NCI-H510A (cell line): ENCODE measurements around the gene CFAP221.

Experiments used
- DNase-seq: peaks from one replicate; lab custom pipeline; 2025; lab: John Stamatoyannopoulos, UW

Gene CFAP221

GRCh38 chr2:119681203-119681867, 137.1 kb downstream of the CFAP221 start:
- no peak for DNase-seq

- DNase-seq, result no peak
Observed at GRCh38 chr2:119681868-119682220, 137.6 kb downstream of the CFAP221 start.

- DNase-seq, result no peak
Observed at GRCh38 chr2:119682578-119682977, 138.3 kb downstream of the CFAP221 start.

GRCh38 chr2:119683074-119683712, 138.9 kb downstream of the CFAP221 start:
- no peak for DNase-seq

GRCh38 chr2:119683713-119684443, 139.6 kb downstream of the CFAP221 start:
- no peak for DNase-seq

- no peak for DNase-seq
Observed at GRCh38 chr2:119684518-119684917, 140.3 kb downstream of the CFAP221 start.

GRCh38 chr2:119688616-119689015, 144.4 kb downstream of the CFAP221 start:
- DNase-seq, result no peak

GRCh38 chr2:119689218-119689617, 145.0 kb downstream of the CFAP221 start:
- DNase-seq, result no peak

- DNase-seq, result no peak
Observed at GRCh38 chr2:119691189-119691588, 146.9 kb downstream of the CFAP221 start.

- DNase-seq, result no peak
Observed at GRCh38 chr2:119691651-119692245, 147.5 kb downstream of the CFAP221 start.

GRCh38 chr2:119692310-119692709, 148.1 kb downstream of the CFAP221 start:
- no peak for DNase-seq

- DNase-seq, result no peak
Observed at GRCh38 chr2:119692954-119693353, 148.7 kb downstream of the CFAP221 start.

GRCh38 chr2:119693567-119693966, 149.3 kb downstream of the CFAP221 start:
- no peak for DNase-seq

- no peak for DNase-seq
Observed at GRCh38 chr2:119693967-119694366, 149.7 kb downstream of the CFAP221 start.

GRCh38 chr2:119694470-119694844, 150.2 kb downstream of the CFAP221 start:
- DNase-seq, result no peak

- DNase-seq, result peak; percentile 39
Observed at GRCh38 chr2:119694845-119695521, 150.7 kb downstream of the CFAP221 start.

- DNase-seq, result no peak
Observed at GRCh38 chr2:119696005-119696404, 151.8 kb downstream of the CFAP221 start.

- DNase-seq, result no peak
Observed at GRCh38 chr2:119696494-119697030, 152.3 kb downstream of the CFAP221 start.

GRCh38 chr2:119697290-119698020, 153.2 kb downstream of the CFAP221 start:
- DNase-seq, result no peak

- DNase-seq, result no peak
Observed at GRCh38 chr2:119698246-119698645, 154.0 kb downstream of the CFAP221 start.

- DNase-seq, result no peak
Observed at GRCh38 chr2:119699016-119699606, 154.9 kb downstream of the CFAP221 start.
